Caco-2 (cell line): ENCODE measurements around the gene LPAR2. TPM values are rescaled to one million over a fixed set of nuclear protein-coding genes. Genes with fewer than 3 reads are reported as not detected.

Experiments used
- BruUV-seq: library from RNA; stranded (reverse); fragments of 400-500 nt; replicated peaks from 2 replicates; lab custom pipeline; 2021; lab: Mats Ljungman, UMichigan
- CTCF ChIA-PET: fragments of 300-600 bp; sonication (Branson Sonifier 250); formaldehyde crosslinking; loops from one replicate; lab custom pipeline; 2022; ENCODE audit warnings: antibody characterized with exemption; lab: Charles Lee
- POLR2A ChIA-PET: fragments of 300-600 bp; sonication (Branson Sonifier 250); formaldehyde crosslinking; loops from one replicate; lab custom pipeline; 2022; ENCODE audit warnings: antibody characterized with exemption; lab: Charles Lee
- DNase-seq, 2 experiments: peaks; one replicate each; pipeline versions ENCODE4 v3.0.0 to v3.0.0-alpha.2; 2020 to 2022
- H3K27me3 ChIP-seq: replicated peaks from 2 replicates; pipeline ENCODE4 v1.6.0; 2011; ENCODE audit warnings: low read length; ENCODE audit not compliant: control insufficient read depth, insufficient read depth
- H3K36me3 ChIP-seq: 2 replicates; pipeline ENCODE4 v1.5.1; 2011; ENCODE audit warnings: low read length; ENCODE audit not compliant: control insufficient read depth, insufficient read depth
- H3K4me1 ChIP-seq: fragments of 250-450 bp; sonication (Bioruptor Pico); 2 replicates; pipeline ENCODE4 v1.5.1; 2020; ENCODE audit warnings: mild to moderate bottlenecking
- H3K4me3 ChIP-seq: 2 replicates; pipeline ENCODE4 v1.5.1; 2011; ENCODE audit warnings: low read depth, mild to moderate bottlenecking, control low read depth, low read length
- H3K9me3 ChIP-seq: fragments of 250-450 bp; sonication (Bioruptor Pico); 2 replicates; pipeline ENCODE4 v1.5.1; 2020; ENCODE audit warnings: mild to moderate bottlenecking, moderate library complexity
- H3K27ac Mint-ChIP-seq: one replicate; pipeline ENCODE4 v1.8.0; 2022; ENCODE audit warnings: mixed read lengths; ENCODE audit not compliant: unreplicated experiment
- H3K27me3 Mint-ChIP-seq: one replicate; pipeline ENCODE4 v1.8.0; 2022; ENCODE audit warnings: mixed read lengths; ENCODE audit not compliant: insufficient read depth, unreplicated experiment
- H3K36me3 Mint-ChIP-seq: one replicate; pipeline ENCODE4 v1.8.0; 2022; ENCODE audit warnings: mild to moderate bottlenecking, mixed read lengths; ENCODE audit not compliant: insufficient read depth, unreplicated experiment
- H3K4me1 Mint-ChIP-seq: one replicate; pipeline ENCODE4 v1.8.0; 2022; ENCODE audit warnings: low read depth, mixed read lengths; ENCODE audit not compliant: unreplicated experiment
- H3K4me3 Mint-ChIP-seq: one replicate; pipeline ENCODE4 v1.8.0; 2022; ENCODE audit warnings: mild to moderate bottlenecking, moderate library complexity, mixed read lengths; ENCODE audit not compliant: unreplicated experiment
- H3K9me3 Mint-ChIP-seq: one replicate; pipeline ENCODE4 v1.8.0; 2022; ENCODE audit warnings: mixed read lengths; ENCODE audit not compliant: unreplicated experiment
- intact Hi-C: fragments of 100-400 bp; cut with micrococcal nuclease; formaldehyde crosslinking; loops from one replicate; pipeline ENCODE4 v1.10.0; 2022; ENCODE audit not compliant: unreplicated experiment
- total RNA-seq: library from RNA; stranded (reverse); gene quantifications from 2 replicates; pipeline ENCODE4 v1.2.3, GENCODE V29; 2022
- TF ChIP-seq, protein P1 (sequence below), 2 experiments: fragments of 200-600 bp in 1 of 2; IDR thresholded peaks; 1 replicate in 1 of 2; 2 replicates in 1 of 2; pipeline versions ENCODE4 v1.5.1 to v1.8.0; 2011 to 2022; ENCODE audit warnings: antibody characterized with exemption in 1 of 2, control low read depth in 1 of 2, inconsistent platforms in 1 of 2, low read depth in 1 of 2, low read length in 1 of 2, mild to moderate bottlenecking in 1 of 2, moderate library complexity in 1 of 2; ENCODE audit not compliant: insufficient read depth in 1 of 2, severe bottlenecking in 1 of 2, unreplicated experiment in 1 of 2

Gene LPAR2
- total RNA-seq, 1 experiment from 2014 or later = 29.3 TPM

DNA sequence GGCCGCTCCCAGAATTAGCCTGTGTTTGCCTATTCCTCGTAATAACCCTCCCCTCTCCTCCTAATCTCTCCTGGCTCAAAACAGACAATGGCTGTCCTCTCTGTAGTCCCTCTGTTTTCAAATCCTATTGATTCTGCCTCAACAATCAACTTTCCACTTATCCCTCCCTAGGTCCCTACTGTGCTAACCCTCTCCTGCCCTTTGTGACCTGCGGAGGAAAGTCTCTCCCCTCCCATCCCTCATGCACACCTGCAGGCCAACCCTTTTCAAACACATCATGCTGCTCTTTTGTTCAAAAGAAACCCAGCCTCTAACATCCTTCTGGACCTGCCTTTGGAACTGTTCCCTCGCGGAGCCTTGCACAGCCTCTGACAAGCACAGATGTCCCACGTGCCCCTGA is 52.6 kb downstream of the LPAR2 start:
- Mint-ChIP-seq H3K9me3 (no peaks in the 10 kb centered on the region), H3K27me3 (no peaks in the 10 kb centered on the region), H3K27ac (no peak overlapping the region), H3K4me3 (no peak overlapping the region), H3K4me1 (peaks cover 7% of the 10 kb centered on the region), H3K36me3 (peaks cover 9% of the 10 kb centered on the region)
- H3K36me3 ChIP-seq = no peaks in the 10 kb centered on the region
- ChIA-PET POLR2A (no interaction called here), CTCF (interaction anchor here (1.0 kb wide), 1 partner anchor 21 kb away, joined by 5 read pairs; no protein-coding TSS in a partner anchor)
- no peak overlapping the region for H3K4me3 ChIP-seq
- H3K4me1 ChIP-seq = no peaks in the 10 kb centered on the region
- no peaks in the 10 kb centered on the region for H3K9me3 ChIP-seq
- DNase-seq = no peak
- no peaks in the 10 kb centered on the region for H3K27me3 ChIP-seq
- intact Hi-C loops = no loop called here
- TF ChIP-seq, protein P1, sequence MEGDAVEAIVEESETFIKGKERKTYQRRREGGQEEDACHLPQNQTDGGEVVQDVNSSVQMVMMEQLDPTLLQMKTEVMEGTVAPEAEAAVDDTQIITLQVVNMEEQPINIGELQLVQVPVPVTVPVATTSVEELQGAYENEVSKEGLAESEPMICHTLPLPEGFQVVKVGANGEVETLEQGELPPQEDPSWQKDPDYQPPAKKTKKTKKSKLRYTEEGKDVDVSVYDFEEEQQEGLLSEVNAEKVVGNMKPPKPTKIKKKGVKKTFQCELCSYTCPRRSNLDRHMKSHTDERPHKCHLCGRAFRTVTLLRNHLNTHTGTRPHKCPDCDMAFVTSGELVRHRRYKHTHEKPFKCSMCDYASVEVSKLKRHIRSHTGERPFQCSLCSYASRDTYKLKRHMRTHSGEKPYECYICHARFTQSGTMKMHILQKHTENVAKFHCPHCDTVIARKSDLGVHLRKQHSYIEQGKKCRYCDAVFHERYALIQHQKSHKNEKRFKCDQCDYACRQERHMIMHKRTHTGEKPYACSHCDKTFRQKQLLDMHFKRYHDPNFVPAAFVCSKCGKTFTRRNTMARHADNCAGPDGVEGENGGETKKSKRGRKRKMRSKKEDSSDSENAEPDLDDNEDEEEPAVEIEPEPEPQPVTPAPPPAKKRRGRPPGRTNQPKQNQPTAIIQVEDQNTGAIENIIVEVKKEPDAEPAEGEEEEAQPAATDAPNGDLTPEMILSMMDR (IDR thresholded peaks at IDR 0.05; ENCODE audit: insufficient read depth in 1 of 2, low read depth in 1 of 2, low read length in 1 of 2, severe bottlenecking in 1 of 2, unreplicated experiment in 1 of 2) = no peak
- no TSS peak for BruUV-seq

Other genes starting within 250 kb of the LPAR2 start
- gene GATAD2A, start 222.5 kb downstream of the LPAR2 start, total RNA-seq = 118 and 126 TPM in 2 replicates
- 3.1 and 3.8 TPM in 2 replicates for gene TSSK6, start 112.7 kb downstream of the LPAR2 start, total RNA-seq
- gene NDUFA13, start 112.0 kb downstream of the LPAR2 start, total RNA-seq = 345 and 355 TPM in 2 replicates
- 6.7 and 8.1 TPM in 2 replicates for gene YJEFN3, start 99.3 kb downstream of the LPAR2 start, total RNA-seq
- gene CILP2, start 90.0 kb downstream of the LPAR2 start, total RNA-seq = 1.1 and 1.3 TPM in 2 replicates
- gene PBX4, start 9.5 kb downstream of the LPAR2 start, total RNA-seq = 3.5 and 3.6 TPM in 2 replicates
- 8.6 and 10.4 TPM in 2 replicates for gene GMIP, start 15.4 kb upstream of the LPAR2 start, total RNA-seq
- 83.0 and 93.1 TPM in 2 replicates for gene ATP13A1, start 35.5 kb upstream of the LPAR2 start, total RNA-seq
- 11.8 and 12.5 TPM in 2 replicates for gene ZNF101, start 40.6 kb upstream of the LPAR2 start, total RNA-seq
- gene ZNF14, start 104.9 kb upstream of the LPAR2 start, total RNA-seq = 4.5 and 4.9 TPM in 2 replicates
- gene ZNF506, start 193.5 kb upstream of the LPAR2 start, total RNA-seq = 8.1 and 9.4 TPM in 2 replicates
- gene ZNF253, start 237.7 kb upstream of the LPAR2 start, total RNA-seq = 6.4 and 7.1 TPM in 2 replicates